Fibroblast of skin of back (primary cell): ENCODE data around the gene PDE10A. TPM values are rescaled to one million over a fixed set of nuclear protein-coding genes. Genes with fewer than 3 reads are reported as not detected.

Source experiments
- DNase-seq: peaks from one replicate; pipeline ENCODE4 v3.0.0-alpha.2; 2013
- polyA plus RNA-seq, 2 experiments: library from polyadenylated mRNA; unstranded; fragments of 120-200 nt; gene quantifications; one replicate each; pipeline ENCODE4 v1.2.1, GENCODE V29; 2013; ENCODE audit not compliant: insufficient read length in 2 of 2

PDE10A gene
- polyA plus RNA-seq (2013, experiment 1 of 2; ENCODE audit: insufficient read length), result 1.1 TPM
- 1.6 TPM for polyA plus RNA-seq (2013, experiment 2 of 2; ENCODE audit: insufficient read length)

GRCh38 chr6:165662749-165663376, at the start of gene PDE10A:
Gene PDE10A (minus strand): TSS chr6:165663241. CDS start chr6:165662811, 430 bp downstream.
- peak; percentile 36 for DNase-seq

- DNase-seq, result no peak
Observed at GRCh38 chr6:165708985-165709576, 46.0 kb upstream of the PDE10A start.

- no peak for DNase-seq
Observed at GRCh38 chr6:165707067-165707853, 44.2 kb upstream of the PDE10A start.

GRCh38 chr6:165705941-165706340, 42.9 kb upstream of the PDE10A start:
- DNase-seq, result peak; percentile 24

- peak; percentile 20 for DNase-seq
Observed at GRCh38 chr6:165704045-165704748, 41.2 kb upstream of the PDE10A start.

- DNase-seq, result no peak
Observed at GRCh38 chr6:165702669-165703068, 39.6 kb upstream of the PDE10A start.

GRCh38 chr6:165701564-165702354, 38.7 kb upstream of the PDE10A start:
- DNase-seq, result no peak

- peak; percentile 19 for DNase-seq
Observed at GRCh38 chr6:165701005-165701404, 38.0 kb upstream of the PDE10A start.

GRCh38 chr6:165698868-165699267, 35.8 kb upstream of the PDE10A start:
- no peak for DNase-seq

- no peak for DNase-seq
Observed at GRCh38 chr6:165697171-165697570, 34.1 kb upstream of the PDE10A start.

GRCh38 chr6:165695722-165696515, 32.9 kb upstream of the PDE10A start:
- DNase-seq, result no peak

GRCh38 chr6:165694296-165694695, 31.3 kb upstream of the PDE10A start:
- DNase-seq, result no peak

GRCh38 chr6:165692106-165692653, 29.1 kb upstream of the PDE10A start:
- DNase-seq, result no peak

- peak; percentile 30 for DNase-seq
Observed at GRCh38 chr6:165689699-165690098, 26.7 kb upstream of the PDE10A start.

GRCh38 chr6:165686596-165687365, 23.7 kb upstream of the PDE10A start:
- DNase-seq, result no peak

GRCh38 chr6:165685302-165685701, 22.3 kb upstream of the PDE10A start:
- DNase-seq, result no peak

GRCh38 chr6:165684333-165684732, 21.3 kb upstream of the PDE10A start:
- no peak for DNase-seq

- DNase-seq, result no peak
Observed at GRCh38 chr6:165680975-165681374, 17.9 kb upstream of the PDE10A start.

GRCh38 chr6:165679326-165679725, 16.3 kb upstream of the PDE10A start:
- no peak for DNase-seq

GRCh38 chr6:165678904-165679303, 15.9 kb upstream of the PDE10A start:
- no peak for DNase-seq
